ENCODE measurements around the gene QPRT.

The QPRT gene

GRCh38 chr16:29675811-29676643, 3.0 kb upstream of the QPRT start:
- Mint-ChIP-seq H3K27ac (peak overlapping the region; percentile 36), H3K9me3 (peaks cover 6% of the 10 kb centered on the region), H3K36me3 (ENCODE audit: low read depth) (peaks cover 10% of the 10 kb centered on the region), H3K4me1 (peaks cover 62% of the 10 kb centered on the region), H3K4me3 (peak overlapping the region; percentile 33), H3K27me3 (ENCODE audit: low read depth, poor library complexity) (no peaks in the 10 kb centered on the region)
- TF ChIP-seq CTCF (IDR thresholded peaks at IDR 0.05): no peak
- no peak for DNase-seq

GRCh38 chr16:29676989-29677785, 1.8 kb upstream of the QPRT start:
- no peak for DNase-seq
- peak overlapping the region; percentile 61 for H3K27ac Mint-ChIP-seq

GRCh38 chr16:29680180-29680598, 1.2 kb downstream of the QPRT start:
- peak; percentile 18 for DNase-seq
- Mint-ChIP-seq H3K27ac (peak overlapping the region; percentile 99), H3K36me3 (ENCODE audit: low read depth) (peaks cover 45% of the 10 kb centered on the region), H3K4me3 (peak overlapping the region; percentile 87), H3K9me3 (peaks cover 9% of the 10 kb centered on the region), H3K4me1 (peaks cover 37% of the 10 kb centered on the region), H3K27me3 (ENCODE audit: low read depth, poor library complexity) (no peaks in the 10 kb centered on the region)
- TF ChIP-seq CTCF (IDR thresholded peaks at IDR 0.05): no peak

More at GRCh38 chr16:29676989-29677785, 1.8 kb upstream of the QPRT start:
- H3K4me1 Mint-ChIP-seq: peaks cover 58% of the 10 kb centered on the region
- no peak overlapping the region for H3K4me3 Mint-ChIP-seq
- H3K36me3 Mint-ChIP-seq (ENCODE audit: low read depth): peaks cover 16% of the 10 kb centered on the region
- no peaks in the 10 kb centered on the region for H3K27me3 Mint-ChIP-seq (ENCODE audit: low read depth, poor library complexity)
- TF ChIP-seq CTCF (IDR thresholded peaks at IDR 0.05): no peak
- H3K9me3 Mint-ChIP-seq: peaks cover 9% of the 10 kb centered on the region

- no peak for TF ChIP-seq CTCF (IDR thresholded peaks at IDR 0.05)
- Mint-ChIP-seq H3K27ac (peak overlapping the region; percentile 92), H3K4me1 (peaks cover 41% of the 10 kb centered on the region), H3K9me3 (peaks cover 14% of the 10 kb centered on the region), H3K36me3 (ENCODE audit: low read depth) (peaks cover 70% of the 10 kb centered on the region), H3K4me3 (no peak overlapping the region), H3K27me3 (ENCODE audit: low read depth, poor library complexity) (no peaks in the 10 kb centered on the region)
- no peak for DNase-seq
Observed at GRCh38 chr16:29683543-29684090, 4.6 kb downstream of the QPRT start.

- DNase-seq: no peak
- peaks cover 35% of the 10 kb centered on the region for H3K4me1 Mint-ChIP-seq
- peak overlapping the region; percentile 78 for H3K27ac Mint-ChIP-seq
- no peak overlapping the region for H3K4me3 Mint-ChIP-seq
- H3K36me3 Mint-ChIP-seq (ENCODE audit: low read depth): peaks cover 72% of the 10 kb centered on the region
- peaks cover 16% of the 10 kb centered on the region for H3K9me3 Mint-ChIP-seq
- TF ChIP-seq CTCF (IDR thresholded peaks at IDR 0.05): no peak
- no peaks in the 10 kb centered on the region for H3K27me3 Mint-ChIP-seq (ENCODE audit: low read depth, poor library complexity)
Observed at GRCh38 chr16:29684679-29685078, 5.7 kb downstream of the QPRT start.
